Nephron (organoid): Measurements from ENCODE around the gene RAG2.

Source experiments
- H3K27ac Mint-ChIP-seq, 3 experiments: 2 replicates each; pipeline ENCODE4 v1.8.0; 2020; ENCODE audit warnings: mixed read lengths in 3 of 3, mild to moderate bottlenecking in 2 of 3, moderate library complexity in 1 of 3
- H3K27me3 Mint-ChIP-seq: 2 replicates; pipeline ENCODE4 v1.8.0; 2021; ENCODE audit warnings: low read depth, mild to moderate bottlenecking, moderate library complexity, mixed read lengths
- H3K36me3 Mint-ChIP-seq: 2 replicates; pipeline ENCODE4 v1.8.0; 2020; ENCODE audit warnings: low read depth, mixed read lengths
- H3K4me1 Mint-ChIP-seq: 2 replicates; pipeline ENCODE4 v1.8.0; 2020; ENCODE audit warnings: mixed read lengths
- H3K4me3 Mint-ChIP-seq, 3 experiments: 2 replicates each; pipeline ENCODE4 v1.8.0; 2020; ENCODE audit warnings: mild to moderate bottlenecking in 3 of 3, mixed read lengths in 3 of 3, moderate library complexity in 2 of 3
- H3K9me3 Mint-ChIP-seq: 2 replicates; pipeline ENCODE4 v1.8.0; 2020; ENCODE audit warnings: mixed read lengths
- TF ChIP-seq, protein P1 (sequence below), 3 experiments: fragments of 200-600 bp; sonication (generic); IDR thresholded peaks; one replicate each; pipeline ENCODE4 v1.5.0; 2021; ENCODE audit warnings: antibody characterized with exemption in 3 of 3; ENCODE audit not compliant: unreplicated experiment in 3 of 3

RAG2 gene

GRCh38 chr11:36596880-36597279 lies 1.2 kb downstream of the RAG2 start:
- Mint-ChIP-seq H3K4me1 (peaks cover 22% of the 10 kb centered on the region), H3K9me3 (no peaks in the 10 kb centered on the region), H3K4me3 (peak overlapping the region in 2 of 3 experiments; percentile 15 to 38), H3K27ac (no peak overlapping the region), H3K27me3 (peaks cover 6% of the 10 kb centered on the region), H3K36me3 (no peaks in the 10 kb centered on the region)
- TF ChIP-seq, protein P1, sequence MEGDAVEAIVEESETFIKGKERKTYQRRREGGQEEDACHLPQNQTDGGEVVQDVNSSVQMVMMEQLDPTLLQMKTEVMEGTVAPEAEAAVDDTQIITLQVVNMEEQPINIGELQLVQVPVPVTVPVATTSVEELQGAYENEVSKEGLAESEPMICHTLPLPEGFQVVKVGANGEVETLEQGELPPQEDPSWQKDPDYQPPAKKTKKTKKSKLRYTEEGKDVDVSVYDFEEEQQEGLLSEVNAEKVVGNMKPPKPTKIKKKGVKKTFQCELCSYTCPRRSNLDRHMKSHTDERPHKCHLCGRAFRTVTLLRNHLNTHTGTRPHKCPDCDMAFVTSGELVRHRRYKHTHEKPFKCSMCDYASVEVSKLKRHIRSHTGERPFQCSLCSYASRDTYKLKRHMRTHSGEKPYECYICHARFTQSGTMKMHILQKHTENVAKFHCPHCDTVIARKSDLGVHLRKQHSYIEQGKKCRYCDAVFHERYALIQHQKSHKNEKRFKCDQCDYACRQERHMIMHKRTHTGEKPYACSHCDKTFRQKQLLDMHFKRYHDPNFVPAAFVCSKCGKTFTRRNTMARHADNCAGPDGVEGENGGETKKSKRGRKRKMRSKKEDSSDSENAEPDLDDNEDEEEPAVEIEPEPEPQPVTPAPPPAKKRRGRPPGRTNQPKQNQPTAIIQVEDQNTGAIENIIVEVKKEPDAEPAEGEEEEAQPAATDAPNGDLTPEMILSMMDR (IDR thresholded peaks at IDR 0.05; ENCODE audit: unreplicated experiment in 3 of 3), result no peak

DNA sequence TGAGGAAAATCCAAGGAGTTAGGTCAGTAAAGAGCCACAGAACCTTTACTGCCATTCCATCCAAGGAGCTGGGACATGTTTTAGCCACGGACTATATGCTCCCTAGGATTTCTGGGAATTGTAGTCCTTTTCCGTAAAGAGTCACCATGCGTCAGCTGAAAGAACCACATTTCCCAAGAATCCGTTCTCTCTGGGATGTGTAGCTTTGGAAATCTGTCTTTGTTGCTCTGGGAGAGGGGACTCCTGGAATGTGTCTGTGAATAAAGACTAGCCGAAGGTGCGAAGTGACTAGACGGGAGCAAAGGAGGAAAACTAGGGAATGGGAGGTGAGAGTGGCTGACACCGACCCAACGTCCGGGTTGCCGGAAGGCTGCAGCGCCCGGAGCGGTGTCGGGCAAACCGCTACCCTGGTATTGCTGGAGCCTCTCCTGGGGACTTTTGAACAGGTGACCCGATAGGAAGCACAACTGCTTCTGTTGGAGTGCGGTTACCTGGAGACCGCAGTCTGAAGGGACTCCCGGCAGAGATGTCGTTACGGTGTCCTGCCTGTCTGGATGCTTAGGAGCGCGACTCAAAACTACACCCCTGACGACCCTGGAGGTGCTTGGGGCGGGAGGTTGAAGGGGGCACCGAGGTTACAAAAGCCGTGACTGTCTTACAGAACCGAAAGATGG lies 3.6 kb downstream of the RAG2 start, which contains the start of gene IFTAP:
Gene IFTAP (plus strand): TSS at position 187 of the 674 bp plus-strand sequence. CDS start 15,602 bp downstream, outside the sequence.
- TF ChIP-seq, protein P1 (IDR thresholded peaks at IDR 0.05; ENCODE audit: unreplicated experiment in 3 of 3), result no peak
- Mint-ChIP-seq H3K4me3 (peak within 1 kb of the TSS; percentile 93 to 99 (median 93)), H3K36me3 (no peaks in the 10 kb centered on the region)

GRCh38 chr11:36591433-36591832 lies 6.6 kb downstream of the RAG2 start:
- Mint-ChIP-seq H3K9me3 (no peaks in the 10 kb centered on the region), H3K4me3 (no peak overlapping the region), H3K4me1 (peaks cover 22% of the 10 kb centered on the region), H3K27me3 (peaks cover 59% of the 10 kb centered on the region), H3K27ac (no peak overlapping the region), H3K36me3 (no peaks in the 10 kb centered on the region)
- TF ChIP-seq, protein P1 (IDR thresholded peaks at IDR 0.05; ENCODE audit: unreplicated experiment in 3 of 3), result no peak

More for the DNA sequence above, 3.6 kb downstream of the RAG2 start, which contains the start of gene IFTAP:
- peaks cover 22% of the 10 kb centered on the region for H3K4me1 Mint-ChIP-seq
- no peaks in the 10 kb centered on the region for H3K9me3 Mint-ChIP-seq
- peaks cover 29% of the 10 kb centered on the region for H3K27me3 Mint-ChIP-seq
- peak within 1 kb of the TSS; percentile 84 to 95 (median 95) for H3K27ac Mint-ChIP-seq

DNA sequence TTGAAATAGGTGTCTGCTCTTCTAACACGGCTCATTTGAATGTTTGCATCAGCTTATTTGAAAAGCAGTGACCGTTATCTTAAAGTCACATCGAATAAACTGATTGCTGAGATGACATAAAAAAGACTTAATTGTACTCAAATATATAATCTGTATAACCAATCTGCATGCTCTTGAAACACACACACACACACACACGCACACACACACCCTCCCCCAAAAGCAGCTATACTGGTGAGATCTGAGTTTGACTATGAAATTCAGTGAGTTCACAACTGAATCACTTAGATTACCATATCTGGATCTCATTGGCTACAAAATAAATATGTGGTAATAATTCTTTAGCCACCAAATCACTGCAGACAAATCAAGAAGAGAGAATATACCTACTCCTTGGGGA lies 7.5 kb downstream of the RAG2 start:
- H3K4me1 Mint-ChIP-seq, result peaks cover 14% of the 10 kb centered on the region
- H3K27me3 Mint-ChIP-seq, result peaks cover 59% of the 10 kb centered on the region
- H3K4me3 Mint-ChIP-seq, result no peak overlapping the region
- H3K9me3 Mint-ChIP-seq, result no peaks in the 10 kb centered on the region
- no peaks in the 10 kb centered on the region for H3K36me3 Mint-ChIP-seq
- H3K27ac Mint-ChIP-seq, result no peak overlapping the region
- TF ChIP-seq, protein P1 (IDR thresholded peaks at IDR 0.05; ENCODE audit: unreplicated experiment in 3 of 3), result no peak

DNA sequence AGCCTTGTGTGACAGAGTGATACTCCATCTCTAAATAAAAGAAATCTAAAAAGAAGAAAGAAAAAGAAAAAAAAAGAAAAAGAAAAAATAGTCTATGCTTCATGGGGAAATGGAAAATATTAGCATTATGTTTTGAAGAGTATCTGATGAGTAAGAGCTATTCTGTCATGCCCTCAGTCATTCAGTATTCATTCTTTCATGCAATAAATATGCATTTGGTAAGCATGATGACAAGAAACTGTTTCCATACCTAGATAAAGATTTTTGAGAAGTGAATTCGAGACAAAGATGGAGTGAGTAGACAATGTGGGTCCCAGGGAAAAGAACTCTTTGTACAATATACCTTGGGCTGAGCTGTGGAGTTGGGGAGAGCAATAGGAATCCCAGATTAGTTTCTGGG lies 9.9 kb downstream of the RAG2 start:
- TF ChIP-seq, protein P1 (IDR thresholded peaks at IDR 0.05; ENCODE audit: unreplicated experiment in 3 of 3), result no peak
- Mint-ChIP-seq H3K4me3 (no peak overlapping the region), H3K27me3 (peaks cover 78% of the 10 kb centered on the region), H3K27ac (no peak overlapping the region), H3K4me1 (no peaks in the 10 kb centered on the region), H3K36me3 (no peaks in the 10 kb centered on the region), H3K9me3 (no peaks in the 10 kb centered on the region)

DNA sequence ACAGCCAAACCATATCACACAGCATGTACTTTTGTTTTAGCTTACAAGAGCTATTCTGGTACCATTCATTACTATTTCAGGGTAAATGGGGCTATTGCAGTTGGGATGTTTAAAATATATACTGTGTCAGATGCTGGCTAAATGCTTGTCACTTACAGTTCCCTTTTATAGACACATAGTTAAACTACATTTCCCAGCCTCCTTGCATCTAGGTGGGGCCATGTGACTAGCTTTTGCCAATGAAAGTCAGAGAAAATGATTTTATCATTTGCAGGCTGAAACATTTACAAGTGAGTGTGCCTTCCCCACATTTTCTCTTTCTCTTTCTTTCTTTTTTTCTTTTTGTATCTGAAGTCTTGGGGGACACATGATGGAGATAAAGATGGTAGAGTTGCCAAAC lies 11.5 kb downstream of the RAG2 start:
- no peaks in the 10 kb centered on the region for H3K36me3 Mint-ChIP-seq
- peaks cover 7% of the 10 kb centered on the region for H3K9me3 Mint-ChIP-seq
- no peak overlapping the region for H3K4me3 Mint-ChIP-seq
- no peak overlapping the region for H3K27ac Mint-ChIP-seq
- H3K27me3 Mint-ChIP-seq, result peaks cover 75% of the 10 kb centered on the region
- TF ChIP-seq, protein P1 (IDR thresholded peaks at IDR 0.05; ENCODE audit: unreplicated experiment in 3 of 3), result no peak
- no peaks in the 10 kb centered on the region for H3K4me1 Mint-ChIP-seq
